Body of pancreas (tissue), 4 donors: ENCODE results near the gene CCDC63. TPM values are rescaled to one million over a fixed set of nuclear protein-coding genes. Genes with fewer than 3 reads are reported as not detected.

Source experiments
- ATAC-seq: fragments of 150-250 bp; one replicate; pipeline ENCODE4 v1.9.1; 2016
- DNase-seq, 4 donors: peaks; one replicate each; pipeline ENCODE4 v3.0.0-alpha.2; 2019
- H3K27ac ChIP-seq, 4 donors: fragments of 200-600 bp; sonication (generic); 1 replicate in 3 of 4; 2 replicates in 1 of 4; pipeline versions ENCODE4 v1.5.1 to v1.6.1; 2016 to 2019; ENCODE audit warnings: mild to moderate bottlenecking in 1 of 4, mixed read lengths in 1 of 4, moderate library complexity in 1 of 4
- H3K27me3 ChIP-seq, 2 donors: fragments of 200-600 bp; sonication (generic); one replicate each; pipeline ENCODE4 v1.6.0; 2016; ENCODE audit warnings: mild to moderate bottlenecking in 1 of 2
- H3K36me3 ChIP-seq, 2 donors: fragments of 200-600 bp; sonication (generic); replicated peaks in 1 of 2; 2 replicates each; pipeline ENCODE4 v1.5.1; 2016; ENCODE audit warnings: low read depth in 2 of 2; ENCODE audit not compliant: insufficient read depth in 1 of 2
- H3K4me1 ChIP-seq: fragments of 200-600 bp; sonication (generic); one replicate; pipeline ENCODE4 v1.6.0; 2016
- H3K4me3 ChIP-seq, 2 donors: fragments of 200-600 bp; sonication (generic); 1 replicate in 1 of 2; 2 replicates in 1 of 2; pipeline ENCODE4 v1.5.1; 2016 to 2019
- H3K9me3 ChIP-seq, 3 donors: fragments of 200-600 bp; sonication (generic); 1 replicate in 2 of 3; 2 replicates in 1 of 3; pipeline ENCODE4 v1.5.1; 2016
- CTCF ChIP-seq, 7 experiments: fragments of 450-650 bp in 4 of 7; fragments of 200-600 bp in 3 of 7; sonication (generic) in 3 of 7; IDR thresholded peaks; one replicate each; pipeline ENCODE4 v1.5.1; 2016 to 2019; ENCODE audit warnings: antibody characterized with exemption in 7 of 7
- POLR2A ChIP-seq, 3 donors: fragments of 450-650 bp; IDR thresholded peaks; one replicate each; pipeline ENCODE4 v1.6.1; 2016; ENCODE audit warnings: antibody characterized with exemption in 3 of 3, mild to moderate bottlenecking in 2 of 3
- WGBS, 2 donors: methylation state at CpG; one replicate each; pipeline ENCODE4 v1.1.5; 2017; 5-methylcytosine and 5-hydroxymethylcytosine counted together
- intact Hi-C: fragments of 100-400 bp; cut with DNase I; formaldehyde crosslinking; loops from one replicate; pipeline ENCODE4 v1.15.1; 2023
- total RNA-seq, 2 donors: library from RNA; depleted of rRNA; stranded (reverse); fragments of >200 nt; gene quantifications; one replicate each; pipeline ENCODE4 v1.1.0, GENCODE V29; 2016

Gene CCDC63
- total RNA-seq, 2 donors from 2014 or later: not detected

- no peaks in the 10 kb centered on the region for H3K9me3 ChIP-seq
- no peak overlapping the region for H3K4me3 ChIP-seq
- DNase-seq (no peak), ATAC-seq (no peak)
- H3K4me1 ChIP-seq: no peaks in the 10 kb centered on the region
- no peaks in the 10 kb centered on the region for H3K27me3 ChIP-seq
- intact Hi-C loops: no loop called here
- H3K27ac ChIP-seq: no peak overlapping the region
- WGBS, 2 donors: 71 to 89% methylated on average over 4 of the region's 4 CpGs
- no peak for TF ChIP-seq POLR2A (IDR thresholded peaks at IDR 0.05)
- no peak for TF ChIP-seq CTCF (IDR thresholded peaks at IDR 0.05)
- no peaks in the 10 kb centered on the region for H3K36me3 ChIP-seq
Measured at GRCh38 chr12:110883251-110883650, 36.5 kb downstream of the CCDC63 start.

GRCh38 chr12:110885152-110885840 is 38.5 kb downstream of the CCDC63 start:
- intact Hi-C loops: no loop called here
- H3K27me3 ChIP-seq: no peaks in the 10 kb centered on the region
- H3K4me3 ChIP-seq: no peak overlapping the region
- no peaks in the 10 kb centered on the region for H3K9me3 ChIP-seq
- H3K36me3 ChIP-seq: no peaks in the 10 kb centered on the region
- 69 to 74% methylated on average over 6 of the region's 6 CpGs for WGBS, 2 donors
- no peak overlapping the region for H3K27ac ChIP-seq
- DNase-seq (no peak), ATAC-seq (no peak)
- no peak for TF ChIP-seq CTCF (IDR thresholded peaks at IDR 0.05)
- TF ChIP-seq POLR2A (IDR thresholded peaks at IDR 0.05): no peak
- no peaks in the 10 kb centered on the region for H3K4me1 ChIP-seq

GRCh38 chr12:110888256-110888991 is 41.6 kb downstream of the CCDC63 start:
- Histone ChIP-seq H3K27me3 (no peaks in the 10 kb centered on the region), H3K4me3 (no peak overlapping the region), H3K9me3 (no peaks in the 10 kb centered on the region), H3K4me1 (no peaks in the 10 kb centered on the region), H3K36me3 (no peaks in the 10 kb centered on the region), H3K27ac (no peak overlapping the region)
- intact Hi-C loops: no loop called here
- 31 to 64% methylated on average over 3 to 5 of the region's 5 CpGs for WGBS, 2 donors
- ATAC-seq: no peak
- no peak for DNase-seq
- TF ChIP-seq CTCF (IDR thresholded peaks at IDR 0.05) (no peak), POLR2A (IDR thresholded peaks at IDR 0.05) (no peak)

- H3K27me3 ChIP-seq: no peaks in the 10 kb centered on the region
- no peaks in the 10 kb centered on the region for H3K4me1 ChIP-seq
- intact Hi-C loops: no loop called here
- no peak overlapping the region for H3K4me3 ChIP-seq
- no peaks in the 10 kb centered on the region for H3K36me3 ChIP-seq
- DNase-seq (no peak), ATAC-seq (no peak)
- H3K27ac ChIP-seq: no peak overlapping the region
- no peaks in the 10 kb centered on the region for H3K9me3 ChIP-seq
- TF ChIP-seq CTCF (IDR thresholded peaks at IDR 0.05): no peak
- TF ChIP-seq POLR2A (IDR thresholded peaks at IDR 0.05): no peak
- WGBS, 2 donors: 65 to 71% methylated on average over 12 of the region's 12 CpGs
Measured at GRCh38 chr12:110889361-110889760, 42.6 kb downstream of the CCDC63 start.
